K562 (cell line): ENCODE measurements around the gene NCOA6. TPM values are rescaled to one million over a fixed set of nuclear protein-coding genes. Genes with fewer than 3 reads are reported as not detected.
A peak's percentile ranks its signal among the peaks of the same experiment; 100 is the strongest.

Experiments
- BCOR ChIP-seq: fragments of 450-650 bp; IDR thresholded peaks from 2 replicates; pipeline ENCODE4 v1.6.1; 2016
- HSF4 ChIP-seq: fragments of 250-450 bp; sonication (Bioruptor Pico); IDR thresholded peaks from 2 replicates; pipeline ENCODE4 v2.1.2; 2022; ENCODE audit warnings: mild to moderate bottlenecking, moderate library complexity, borderline replicate concordance
- ZC3H4 ChIP-seq: sonication (generic); formaldehyde crosslinking; IDR thresholded peaks from 2 replicates; pipeline ENCODE4 v1.9.0; 2021; ENCODE audit warnings: missing genetic modification reagents, borderline replicate concordance
- polyA plus RNA-seq, 8 experiments: library from polyadenylated mRNA; depleted of rRNA in 4 of 8; stranded (reverse) in 5 of 8; unstranded in 3 of 8; fragments of >200 nt; fragmentation: Nextera tagmentation in 2 of 8; fragmentation: Illumina TruSeq in 1 of 8; extraction: Ambion mirVana in 2 of 8; extraction: Trizol in 1 of 8; gene quantifications; 2 replicates each; pipeline versions ENCODE4 v1.2.1 to v1.2.3, GENCODE V29; 2011 to 2014; ENCODE audit warnings: inconsistent platforms in 1 of 8, missing spikeins in 1 of 8
- total RNA-seq, 7 experiments: library from RNA; depleted of rRNA in 6 of 7; stranded (reverse); fragments of >200 nt in 6 of 7; fragmentation: Illumina TruSeq in 2 of 7; extraction: Trizol in 2 of 7; gene quantifications; 2 replicates each; pipeline versions ENCODE4 v1.2.1 to v1.2.3, GENCODE V29; 2011 to 2021; ENCODE audit warnings: low replicate concordance in 1 of 7
- TF ChIP-seq, protein P1 (sequence below): sonication (generic); formaldehyde crosslinking; IDR thresholded peaks from 2 replicates; pipeline ENCODE4 v1.8.1; 2023; ENCODE audit warnings: missing genetic modification reagents, mild to moderate bottlenecking, borderline replicate concordance
- TF ChIP-seq, protein P2 (sequence below): fragments of 450-650 bp; conservative IDR thresholded peaks from 2 replicates; pipeline ENCODE4 v1.6.1; 2016; ENCODE audit warnings: missing genetic modification characterization, low read depth, mild to moderate bottlenecking, missing compliant biosample characterization, moderate library complexity
- TF ChIP-seq, protein P3 (sequence below): fragments of 450-650 bp; IDR thresholded peaks from 2 replicates; pipeline ENCODE4 v1.6.1; 2017; ENCODE audit warnings: antibody characterized with exemption
- TF ChIP-seq, protein P4 (sequence below): fragments of 450-650 bp; IDR thresholded peaks from 2 replicates; pipeline ENCODE4 v1.6.1; 2016
- TF ChIP-seq, protein P5 (sequence below): fragments of 250-450 bp; sonication (Bioruptor Pico); IDR thresholded peaks from 2 replicates; pipeline ENCODE4 v1.9.0; 2021; ENCODE audit warnings: mild to moderate bottlenecking
- TF ChIP-seq, protein P6 (sequence below): fragments of 250-450 bp; sonication (Bioruptor Pico); IDR thresholded peaks from 2 replicates; pipeline ENCODE4 v1.8.0; 2021; ENCODE audit warnings: moderate library complexity, mild to moderate bottlenecking, inconsistent platforms

NCOA6 gene
- total and polyA plus RNA-seq, 9 of the 15 experiments (the other 6 are each of a cell fraction or from before 2014, with no cell fraction given): 6.1 to 25.0 (median 9.5) TPM

DNA sequence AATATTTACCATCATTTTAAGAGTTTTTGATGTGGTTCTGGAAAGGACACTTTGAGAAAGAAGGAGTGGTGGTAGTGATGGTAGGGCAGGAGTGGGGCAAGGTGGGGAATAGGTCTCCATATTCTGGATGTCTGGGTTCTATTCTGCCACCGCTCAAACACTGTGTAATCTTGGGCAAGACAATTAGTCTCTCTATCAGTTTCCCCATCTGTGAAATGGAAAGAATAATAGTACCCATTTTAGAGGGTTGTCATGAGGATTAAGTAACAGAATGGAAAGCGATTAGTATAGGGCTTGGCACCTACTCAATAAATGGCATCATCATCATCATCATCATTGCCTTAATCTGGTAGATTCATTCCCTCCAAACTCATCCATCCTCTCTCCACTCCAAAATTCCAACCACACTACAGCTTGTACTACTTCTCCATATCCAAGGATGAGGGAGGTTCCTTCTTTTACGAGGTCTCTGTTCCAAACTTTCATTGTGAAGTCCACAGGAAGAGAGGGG, 48.2 kb upstream of the NCOA6 start (continued):
- TF ChIP-seq, protein P1, sequence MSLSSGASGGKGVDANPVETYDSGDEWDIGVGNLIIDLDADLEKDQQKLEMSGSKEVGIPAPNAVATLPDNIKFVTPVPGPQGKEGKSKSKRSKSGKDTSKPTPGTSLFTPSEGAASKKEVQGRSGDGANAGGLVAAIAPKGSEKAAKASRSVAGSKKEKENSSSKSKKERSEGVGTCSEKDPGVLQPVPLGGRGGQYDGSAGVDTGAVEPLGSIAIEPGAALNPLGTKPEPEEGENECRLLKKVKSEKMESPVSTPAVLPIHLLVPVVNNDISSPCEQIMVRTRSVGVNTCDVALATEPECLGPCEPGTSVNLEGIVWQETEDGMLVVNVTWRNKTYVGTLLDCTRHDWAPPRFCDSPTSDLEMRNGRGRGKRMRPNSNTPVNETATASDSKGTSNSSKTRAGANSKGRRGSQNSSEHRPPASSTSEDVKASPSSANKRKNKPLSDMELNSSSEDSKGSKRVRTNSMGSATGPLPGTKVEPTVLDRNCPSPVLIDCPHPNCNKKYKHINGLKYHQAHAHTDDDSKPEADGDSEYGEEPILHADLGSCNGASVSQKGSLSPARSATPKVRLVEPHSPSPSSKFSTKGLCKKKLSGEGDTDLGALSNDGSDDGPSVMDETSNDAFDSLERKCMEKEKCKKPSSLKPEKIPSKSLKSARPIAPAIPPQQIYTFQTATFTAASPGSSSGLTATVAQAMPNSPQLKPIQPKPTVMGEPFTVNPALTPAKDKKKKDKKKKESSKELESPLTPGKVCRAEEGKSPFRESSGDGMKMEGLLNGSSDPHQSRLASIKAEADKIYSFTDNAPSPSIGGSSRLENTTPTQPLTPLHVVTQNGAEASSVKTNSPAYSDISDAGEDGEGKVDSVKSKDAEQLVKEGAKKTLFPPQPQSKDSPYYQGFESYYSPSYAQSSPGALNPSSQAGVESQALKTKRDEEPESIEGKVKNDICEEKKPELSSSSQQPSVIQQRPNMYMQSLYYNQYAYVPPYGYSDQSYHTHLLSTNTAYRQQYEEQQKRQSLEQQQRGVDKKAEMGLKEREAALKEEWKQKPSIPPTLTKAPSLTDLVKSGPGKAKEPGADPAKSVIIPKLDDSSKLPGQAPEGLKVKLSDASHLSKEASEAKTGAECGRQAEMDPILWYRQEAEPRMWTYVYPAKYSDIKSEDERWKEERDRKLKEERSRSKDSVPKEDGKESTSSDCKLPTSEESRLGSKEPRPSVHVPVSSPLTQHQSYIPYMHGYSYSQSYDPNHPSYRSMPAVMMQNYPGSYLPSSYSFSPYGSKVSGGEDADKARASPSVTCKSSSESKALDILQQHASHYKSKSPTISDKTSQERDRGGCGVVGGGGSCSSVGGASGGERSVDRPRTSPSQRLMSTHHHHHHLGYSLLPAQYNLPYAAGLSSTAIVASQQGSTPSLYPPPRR (CRISPR knock-in tag): 0 out of 2 replicates have a peak, but pooled peaks have one; percentile 63
- TF ChIP-seq, protein P2, sequence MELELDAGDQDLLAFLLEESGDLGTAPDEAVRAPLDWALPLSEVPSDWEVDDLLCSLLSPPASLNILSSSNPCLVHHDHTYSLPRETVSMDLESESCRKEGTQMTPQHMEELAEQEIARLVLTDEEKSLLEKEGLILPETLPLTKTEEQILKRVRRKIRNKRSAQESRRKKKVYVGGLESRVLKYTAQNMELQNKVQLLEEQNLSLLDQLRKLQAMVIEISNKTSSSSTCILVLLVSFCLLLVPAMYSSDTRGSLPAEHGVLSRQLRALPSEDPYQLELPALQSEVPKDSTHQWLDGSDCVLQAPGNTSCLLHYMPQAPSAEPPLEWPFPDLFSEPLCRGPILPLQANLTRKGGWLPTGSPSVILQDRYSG (tag): no peak
- TF ChIP-seq, protein P3, sequence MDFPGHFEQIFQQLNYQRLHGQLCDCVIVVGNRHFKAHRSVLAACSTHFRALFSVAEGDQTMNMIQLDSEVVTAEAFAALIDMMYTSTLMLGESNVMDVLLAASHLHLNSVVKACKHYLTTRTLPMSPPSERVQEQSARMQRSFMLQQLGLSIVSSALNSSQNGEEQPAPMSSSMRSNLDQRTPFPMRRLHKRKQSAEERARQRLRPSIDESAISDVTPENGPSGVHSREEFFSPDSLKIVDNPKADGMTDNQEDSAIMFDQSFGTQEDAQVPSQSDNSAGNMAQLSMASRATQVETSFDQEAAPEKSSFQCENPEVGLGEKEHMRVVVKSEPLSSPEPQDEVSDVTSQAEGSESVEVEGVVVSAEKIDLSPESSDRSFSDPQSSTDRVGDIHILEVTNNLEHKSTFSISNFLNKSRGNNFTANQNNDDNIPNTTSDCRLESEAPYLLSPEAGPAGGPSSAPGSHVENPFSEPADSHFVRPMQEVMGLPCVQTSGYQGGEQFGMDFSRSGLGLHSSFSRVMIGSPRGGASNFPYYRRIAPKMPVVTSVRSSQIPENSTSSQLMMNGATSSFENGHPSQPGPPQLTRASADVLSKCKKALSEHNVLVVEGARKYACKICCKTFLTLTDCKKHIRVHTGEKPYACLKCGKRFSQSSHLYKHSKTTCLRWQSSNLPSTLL: no peak
- TF ChIP-seq ZC3H4 (CRISPR knock-in tag) (no peak), HSF4 (CRISPR knock-in tag) (no peak), BCOR (peak; percentile 36; the same call in 1 of the 2 replicates)
- TF ChIP-seq, protein P4, sequence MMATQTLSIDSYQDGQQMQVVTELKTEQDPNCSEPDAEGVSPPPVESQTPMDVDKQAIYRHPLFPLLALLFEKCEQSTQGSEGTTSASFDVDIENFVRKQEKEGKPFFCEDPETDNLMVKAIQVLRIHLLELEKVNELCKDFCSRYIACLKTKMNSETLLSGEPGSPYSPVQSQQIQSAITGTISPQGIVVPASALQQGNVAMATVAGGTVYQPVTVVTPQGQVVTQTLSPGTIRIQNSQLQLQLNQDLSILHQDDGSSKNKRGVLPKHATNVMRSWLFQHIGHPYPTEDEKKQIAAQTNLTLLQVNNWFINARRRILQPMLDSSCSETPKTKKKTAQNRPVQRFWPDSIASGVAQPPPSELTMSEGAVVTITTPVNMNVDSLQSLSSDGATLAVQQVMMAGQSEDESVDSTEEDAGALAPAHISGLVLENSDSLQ: no peak
- TF ChIP-seq, protein P5, sequence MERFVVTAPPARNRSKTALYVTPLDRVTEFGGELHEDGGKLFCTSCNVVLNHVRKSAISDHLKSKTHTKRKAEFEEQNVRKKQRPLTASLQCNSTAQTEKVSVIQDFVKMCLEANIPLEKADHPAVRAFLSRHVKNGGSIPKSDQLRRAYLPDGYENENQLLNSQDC (CRISPR knock-in tag): no peak
- TF ChIP-seq, protein P6, sequence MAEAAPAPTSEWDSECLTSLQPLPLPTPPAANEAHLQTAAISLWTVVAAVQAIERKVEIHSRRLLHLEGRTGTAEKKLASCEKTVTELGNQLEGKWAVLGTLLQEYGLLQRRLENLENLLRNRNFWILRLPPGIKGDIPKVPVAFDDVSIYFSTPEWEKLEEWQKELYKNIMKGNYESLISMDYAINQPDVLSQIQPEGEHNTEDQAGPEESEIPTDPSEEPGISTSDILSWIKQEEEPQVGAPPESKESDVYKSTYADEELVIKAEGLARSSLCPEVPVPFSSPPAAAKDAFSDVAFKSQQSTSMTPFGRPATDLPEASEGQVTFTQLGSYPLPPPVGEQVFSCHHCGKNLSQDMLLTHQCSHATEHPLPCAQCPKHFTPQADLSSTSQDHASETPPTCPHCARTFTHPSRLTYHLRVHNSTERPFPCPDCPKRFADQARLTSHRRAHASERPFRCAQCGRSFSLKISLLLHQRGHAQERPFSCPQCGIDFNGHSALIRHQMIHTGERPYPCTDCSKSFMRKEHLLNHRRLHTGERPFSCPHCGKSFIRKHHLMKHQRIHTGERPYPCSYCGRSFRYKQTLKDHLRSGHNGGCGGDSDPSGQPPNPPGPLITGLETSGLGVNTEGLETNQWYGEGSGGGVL (CRISPR knock-in tag): no peak
